HG02759 (cell line): ENCODE results near the gene PPIL6.

Experiments
- ATAC-seq: cut with Tn5 transposase; IDR thresholded peaks from one replicate; pipeline ENCODE4 v1.9.1; 2021; ENCODE audit warnings: mild to moderate bottlenecking, moderate library complexity; ENCODE audit not compliant: unreplicated experiment

The PPIL6 gene

GRCh38 chr6:109449795-109450673 lies 9.6 kb upstream of the PPIL6 start:
- ATAC-seq, result no peak

- ATAC-seq, result no peak
These were observed 8.8 kb upstream of the PPIL6 start for GRCh38 chr6:109449064-109449794.

GRCh38 chr6:109448615-109449014 lies 8.2 kb upstream of the PPIL6 start:
- no peak for ATAC-seq

GRCh38 chr6:109447878-109448555 lies 7.6 kb upstream of the PPIL6 start:
- no peak for ATAC-seq

- no peak for ATAC-seq
These were observed 6.7 kb upstream of the PPIL6 start for GRCh38 chr6:109447087-109447486.

GRCh38 chr6:109446541-109446940 lies 6.1 kb upstream of the PPIL6 start:
- no peak for ATAC-seq

GRCh38 chr6:109446072-109446471 lies 5.6 kb upstream of the PPIL6 start:
- ATAC-seq, result no peak

GRCh38 chr6:109445382-109445781 lies 5.0 kb upstream of the PPIL6 start:
- ATAC-seq, result no peak

GRCh38 chr6:109443425-109443950 lies 3.1 kb upstream of the PPIL6 start:
- ATAC-seq, result no peak

GRCh38 chr6:109442393-109442924 lies 2.0 kb upstream of the PPIL6 start:
- no peak for ATAC-seq

GRCh38 chr6:109441069-109441816 lies 815 bp upstream of the PPIL6 start:
- peak; percentile 10 for ATAC-seq

- no peak for ATAC-seq
These were observed 4.4 kb downstream of the PPIL6 start for GRCh38 chr6:109436041-109436440.

GRCh38 chr6:109434456-109434855 lies 6.0 kb downstream of the PPIL6 start:
- no peak for ATAC-seq

- no peak for ATAC-seq
These were observed 10.9 kb downstream of the PPIL6 start for GRCh38 chr6:109429496-109429895.

- ATAC-seq, result no peak
These were observed 11.4 kb downstream of the PPIL6 start for GRCh38 chr6:109428889-109429477.

GRCh38 chr6:109424946-109425345 lies 15.5 kb downstream of the PPIL6 start:
- ATAC-seq, result no peak

GRCh38 chr6:109421184-109421583 lies 19.2 kb downstream of the PPIL6 start:
- no peak for ATAC-seq

- no peak for ATAC-seq
These were observed 19.7 kb downstream of the PPIL6 start for GRCh38 chr6:109420751-109421150.

GRCh38 chr6:109417646-109418045 lies 22.8 kb downstream of the PPIL6 start:
- no peak for ATAC-seq

- ATAC-seq, result no peak
These were observed 29.4 kb downstream of the PPIL6 start for GRCh38 chr6:109411034-109411433.
